ENCODE data around the gene OSBP. TPM values are rescaled to one million over a fixed set of nuclear protein-coding genes. Genes with fewer than 3 reads are reported as not detected.

OSBP gene
- total and polyA plus RNA-seq, 9 of the 15 experiments (the other 6 are each of a cell fraction or from before 2014, with no cell fraction given): 11.7 to 49.0 (median 28.7) TPM

DNA sequence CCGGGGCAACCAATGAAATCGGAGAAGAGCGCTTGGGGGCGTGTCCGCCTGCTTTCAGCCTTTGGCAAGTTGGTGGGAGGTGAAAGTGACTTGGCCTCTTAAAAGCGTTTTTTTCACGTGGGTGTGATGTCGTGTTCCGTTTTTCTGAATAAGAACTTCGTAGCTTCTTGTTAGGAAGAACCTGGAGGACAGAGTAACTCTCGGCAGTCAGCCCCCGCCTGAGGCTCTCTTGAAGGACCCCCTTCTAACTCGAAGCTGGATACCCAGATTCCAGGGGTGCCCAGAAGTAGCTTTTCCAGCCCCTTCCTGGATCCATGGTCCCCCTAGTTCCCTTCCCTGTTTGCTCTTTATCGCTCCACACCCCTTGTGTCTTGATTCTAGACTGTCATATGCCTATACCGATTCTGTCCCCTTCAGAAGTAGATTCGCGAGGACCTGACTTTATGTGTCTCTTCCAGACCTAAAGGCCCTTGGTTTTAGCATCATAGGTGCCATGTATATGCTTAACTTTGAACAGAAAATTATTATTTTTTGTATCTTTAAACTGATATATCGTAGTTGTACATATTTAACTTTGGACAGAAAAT is 915 bp upstream of the OSBP start (continued):
- TF ChIP-seq, protein P1, sequence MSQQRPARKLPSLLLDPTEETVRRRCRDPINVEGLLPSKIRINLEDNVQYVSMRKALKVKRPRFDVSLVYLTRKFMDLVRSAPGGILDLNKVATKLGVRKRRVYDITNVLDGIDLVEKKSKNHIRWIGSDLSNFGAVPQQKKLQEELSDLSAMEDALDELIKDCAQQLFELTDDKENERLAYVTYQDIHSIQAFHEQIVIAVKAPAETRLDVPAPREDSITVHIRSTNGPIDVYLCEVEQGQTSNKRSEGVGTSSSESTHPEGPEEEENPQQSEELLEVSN (IDR thresholded peaks at IDR 0.05; ENCODE audit: borderline replicate concordance in 1 of 2, extremely low read depth in 1 of 2, insufficient read depth in 1 of 2, insufficient read length in 1 of 2, low read depth in 1 of 2, low read length in 1 of 2, poor library complexity in 1 of 2, severe bottlenecking in 1 of 2): peak; percentile 70 to 93
- TF ChIP-seq, protein P2, sequence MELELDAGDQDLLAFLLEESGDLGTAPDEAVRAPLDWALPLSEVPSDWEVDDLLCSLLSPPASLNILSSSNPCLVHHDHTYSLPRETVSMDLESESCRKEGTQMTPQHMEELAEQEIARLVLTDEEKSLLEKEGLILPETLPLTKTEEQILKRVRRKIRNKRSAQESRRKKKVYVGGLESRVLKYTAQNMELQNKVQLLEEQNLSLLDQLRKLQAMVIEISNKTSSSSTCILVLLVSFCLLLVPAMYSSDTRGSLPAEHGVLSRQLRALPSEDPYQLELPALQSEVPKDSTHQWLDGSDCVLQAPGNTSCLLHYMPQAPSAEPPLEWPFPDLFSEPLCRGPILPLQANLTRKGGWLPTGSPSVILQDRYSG (tag; conservative IDR thresholded peaks at IDR 0.05; ENCODE audit: low read depth): no peak
- TF ChIP-seq, protein P3, sequence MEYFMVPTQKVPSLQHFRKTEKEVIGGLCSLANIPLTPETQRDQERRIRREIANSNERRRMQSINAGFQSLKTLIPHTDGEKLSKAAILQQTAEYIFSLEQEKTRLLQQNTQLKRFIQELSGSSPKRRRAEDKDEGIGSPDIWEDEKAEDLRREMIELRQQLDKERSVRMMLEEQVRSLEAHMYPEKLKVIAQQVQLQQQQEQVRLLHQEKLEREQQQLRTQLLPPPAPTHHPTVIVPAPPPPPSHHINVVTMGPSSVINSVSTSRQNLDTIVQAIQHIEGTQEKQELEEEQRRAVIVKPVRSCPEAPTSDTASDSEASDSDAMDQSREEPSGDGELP (CRISPR knock-in tag; IDR thresholded peaks at IDR 0.05; ENCODE audit: borderline replicate concordance): peak; percentile 69; the same call in 1 of the 2 replicates
- TF ChIP-seq ZNF696 (CRISPR knock-in tag; conservative IDR thresholded peaks at IDR 0.05) (no peak), SNRNP70 (optimal IDR thresholded peaks at IDR 0.05; ENCODE audit: low read depth, low read length) (no peak), ZNF507 (tag; conservative IDR thresholded peaks at IDR 0.05) (no peak), CREM (IDR thresholded peaks at IDR 0.05; ENCODE audit: low read depth) (no peak), SMARCA4 (IDR thresholded peaks at IDR 0.05) (0 out of 2 replicates have a peak, but pooled peaks have one; percentile 30), POLR2A (conservative IDR thresholded peaks at IDR 0.05) (peak; percentile 78)
- TF ChIP-seq, protein P4, sequence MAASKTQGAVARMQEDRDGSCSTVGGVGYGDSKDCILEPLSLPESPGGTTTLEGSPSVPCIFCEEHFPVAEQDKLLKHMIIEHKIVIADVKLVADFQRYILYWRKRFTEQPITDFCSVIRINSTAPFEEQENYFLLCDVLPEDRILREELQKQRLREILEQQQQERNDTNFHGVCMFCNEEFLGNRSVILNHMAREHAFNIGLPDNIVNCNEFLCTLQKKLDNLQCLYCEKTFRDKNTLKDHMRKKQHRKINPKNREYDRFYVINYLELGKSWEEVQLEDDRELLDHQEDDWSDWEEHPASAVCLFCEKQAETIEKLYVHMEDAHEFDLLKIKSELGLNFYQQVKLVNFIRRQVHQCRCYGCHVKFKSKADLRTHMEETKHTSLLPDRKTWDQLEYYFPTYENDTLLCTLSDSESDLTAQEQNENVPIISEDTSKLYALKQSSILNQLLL (CRISPR knock-in tag; IDR thresholded peaks at IDR 0.05; ENCODE audit: borderline replicate concordance): no peak
- TF ChIP-seq, protein P5, sequence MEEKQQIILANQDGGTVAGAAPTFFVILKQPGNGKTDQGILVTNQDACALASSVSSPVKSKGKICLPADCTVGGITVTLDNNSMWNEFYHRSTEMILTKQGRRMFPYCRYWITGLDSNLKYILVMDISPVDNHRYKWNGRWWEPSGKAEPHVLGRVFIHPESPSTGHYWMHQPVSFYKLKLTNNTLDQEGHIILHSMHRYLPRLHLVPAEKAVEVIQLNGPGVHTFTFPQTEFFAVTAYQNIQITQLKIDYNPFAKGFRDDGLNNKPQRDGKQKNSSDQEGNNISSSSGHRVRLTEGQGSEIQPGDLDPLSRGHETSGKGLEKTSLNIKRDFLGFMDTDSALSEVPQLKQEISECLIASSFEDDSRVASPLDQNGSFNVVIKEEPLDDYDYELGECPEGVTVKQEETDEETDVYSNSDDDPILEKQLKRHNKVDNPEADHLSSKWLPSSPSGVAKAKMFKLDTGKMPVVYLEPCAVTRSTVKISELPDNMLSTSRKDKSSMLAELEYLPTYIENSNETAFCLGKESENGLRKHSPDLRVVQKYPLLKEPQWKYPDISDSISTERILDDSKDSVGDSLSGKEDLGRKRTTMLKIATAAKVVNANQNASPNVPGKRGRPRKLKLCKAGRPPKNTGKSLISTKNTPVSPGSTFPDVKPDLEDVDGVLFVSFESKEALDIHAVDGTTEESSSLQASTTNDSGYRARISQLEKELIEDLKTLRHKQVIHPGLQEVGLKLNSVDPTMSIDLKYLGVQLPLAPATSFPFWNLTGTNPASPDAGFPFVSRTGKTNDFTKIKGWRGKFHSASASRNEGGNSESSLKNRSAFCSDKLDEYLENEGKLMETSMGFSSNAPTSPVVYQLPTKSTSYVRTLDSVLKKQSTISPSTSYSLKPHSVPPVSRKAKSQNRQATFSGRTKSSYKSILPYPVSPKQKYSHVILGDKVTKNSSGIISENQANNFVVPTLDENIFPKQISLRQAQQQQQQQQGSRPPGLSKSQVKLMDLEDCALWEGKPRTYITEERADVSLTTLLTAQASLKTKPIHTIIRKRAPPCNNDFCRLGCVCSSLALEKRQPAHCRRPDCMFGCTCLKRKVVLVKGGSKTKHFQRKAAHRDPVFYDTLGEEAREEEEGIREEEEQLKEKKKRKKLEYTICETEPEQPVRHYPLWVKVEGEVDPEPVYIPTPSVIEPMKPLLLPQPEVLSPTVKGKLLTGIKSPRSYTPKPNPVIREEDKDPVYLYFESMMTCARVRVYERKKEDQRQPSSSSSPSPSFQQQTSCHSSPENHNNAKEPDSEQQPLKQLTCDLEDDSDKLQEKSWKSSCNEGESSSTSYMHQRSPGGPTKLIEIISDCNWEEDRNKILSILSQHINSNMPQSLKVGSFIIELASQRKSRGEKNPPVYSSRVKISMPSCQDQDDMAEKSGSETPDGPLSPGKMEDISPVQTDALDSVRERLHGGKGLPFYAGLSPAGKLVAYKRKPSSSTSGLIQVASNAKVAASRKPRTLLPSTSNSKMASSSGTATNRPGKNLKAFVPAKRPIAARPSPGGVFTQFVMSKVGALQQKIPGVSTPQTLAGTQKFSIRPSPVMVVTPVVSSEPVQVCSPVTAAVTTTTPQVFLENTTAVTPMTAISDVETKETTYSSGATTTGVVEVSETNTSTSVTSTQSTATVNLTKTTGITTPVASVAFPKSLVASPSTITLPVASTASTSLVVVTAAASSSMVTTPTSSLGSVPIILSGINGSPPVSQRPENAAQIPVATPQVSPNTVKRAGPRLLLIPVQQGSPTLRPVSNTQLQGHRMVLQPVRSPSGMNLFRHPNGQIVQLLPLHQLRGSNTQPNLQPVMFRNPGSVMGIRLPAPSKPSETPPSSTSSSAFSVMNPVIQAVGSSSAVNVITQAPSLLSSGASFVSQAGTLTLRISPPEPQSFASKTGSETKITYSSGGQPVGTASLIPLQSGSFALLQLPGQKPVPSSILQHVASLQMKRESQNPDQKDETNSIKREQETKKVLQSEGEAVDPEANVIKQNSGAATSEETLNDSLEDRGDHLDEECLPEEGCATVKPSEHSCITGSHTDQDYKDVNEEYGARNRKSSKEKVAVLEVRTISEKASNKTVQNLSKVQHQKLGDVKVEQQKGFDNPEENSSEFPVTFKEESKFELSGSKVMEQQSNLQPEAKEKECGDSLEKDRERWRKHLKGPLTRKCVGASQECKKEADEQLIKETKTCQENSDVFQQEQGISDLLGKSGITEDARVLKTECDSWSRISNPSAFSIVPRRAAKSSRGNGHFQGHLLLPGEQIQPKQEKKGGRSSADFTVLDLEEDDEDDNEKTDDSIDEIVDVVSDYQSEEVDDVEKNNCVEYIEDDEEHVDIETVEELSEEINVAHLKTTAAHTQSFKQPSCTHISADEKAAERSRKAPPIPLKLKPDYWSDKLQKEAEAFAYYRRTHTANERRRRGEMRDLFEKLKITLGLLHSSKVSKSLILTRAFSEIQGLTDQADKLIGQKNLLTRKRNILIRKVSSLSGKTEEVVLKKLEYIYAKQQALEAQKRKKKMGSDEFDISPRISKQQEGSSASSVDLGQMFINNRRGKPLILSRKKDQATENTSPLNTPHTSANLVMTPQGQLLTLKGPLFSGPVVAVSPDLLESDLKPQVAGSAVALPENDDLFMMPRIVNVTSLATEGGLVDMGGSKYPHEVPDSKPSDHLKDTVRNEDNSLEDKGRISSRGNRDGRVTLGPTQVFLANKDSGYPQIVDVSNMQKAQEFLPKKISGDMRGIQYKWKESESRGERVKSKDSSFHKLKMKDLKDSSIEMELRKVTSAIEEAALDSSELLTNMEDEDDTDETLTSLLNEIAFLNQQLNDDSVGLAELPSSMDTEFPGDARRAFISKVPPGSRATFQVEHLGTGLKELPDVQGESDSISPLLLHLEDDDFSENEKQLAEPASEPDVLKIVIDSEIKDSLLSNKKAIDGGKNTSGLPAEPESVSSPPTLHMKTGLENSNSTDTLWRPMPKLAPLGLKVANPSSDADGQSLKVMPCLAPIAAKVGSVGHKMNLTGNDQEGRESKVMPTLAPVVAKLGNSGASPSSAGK (IDR thresholded peaks at IDR 0.05): peak; percentile 97

Data from K562 (cell line).